H1 (cell line): ENCODE data around the gene TPP1. TPM values are rescaled to one million over a fixed set of nuclear protein-coding genes. Genes with fewer than 3 reads are reported as not detected.

Source experiments
- CTCF ChIP-seq, 3 experiments: IDR thresholded peaks; 1 replicate in 2 of 3; 2 replicates in 1 of 3; pipeline versions ENCODE4 v1.5.1 to v1.6.1; 2011; ENCODE audit warnings: low read length in 3 of 3, mild to moderate bottlenecking in 3 of 3, inconsistent platforms in 2 of 3, low read depth in 1 of 3, moderate library complexity in 1 of 3; ENCODE audit not compliant: insufficient read depth in 1 of 3; ENCODE audit errors: control extremely low read depth in 1 of 3
- E2F6 ChIP-seq: IDR thresholded peaks from 2 replicates; pipeline ENCODE4 v1.6.1; 2012; ENCODE audit warnings: inconsistent platforms
- JUN ChIP-seq: IDR thresholded peaks from 2 replicates; pipeline ENCODE4 v1.6.1; 2011; ENCODE audit warnings: low read depth, mild to moderate bottlenecking, improper control_type of control experiment, low read length
- JUND ChIP-seq: IDR thresholded peaks from 2 replicates; pipeline ENCODE4 v1.6.1; 2011; ENCODE audit warnings: mild to moderate bottlenecking, improper control_type of control experiment, low read length
- TAF7 ChIP-seq: optimal IDR thresholded peaks from 2 replicates; pipeline ENCODE3; 2011; ENCODE audit warnings: low read depth, mild to moderate bottlenecking, inconsistent platforms, low read length, moderate library complexity, borderline replicate concordance
- TEAD4 ChIP-seq: IDR thresholded peaks from 2 replicates; pipeline ENCODE4 v1.6.1; 2012; ENCODE audit warnings: low read depth, low read length, inconsistent platforms, mixed read lengths
- polyA plus RNA-seq, 7 experiments: library from polyadenylated mRNA; depleted of rRNA in 3 of 7; stranded (reverse) in 5 of 7; unstranded in 2 of 7; fragments of >200 nt in 5 of 7; fragments of 200-250 nt in 2 of 7; gene quantifications; 1 replicate in 5 of 7; 2 replicates in 1 of 7; 4 replicates in 1 of 7; pipeline versions ENCODE4 v1.2.1 to v1.2.3, GENCODE V29; 2011 to 2013; ENCODE audit warnings: missing spikeins in 2 of 7, mixed read lengths in 2 of 7
- total RNA-seq: library from RNA; stranded (reverse); fragmentation: NEBNext Ultra II Directional; extraction: Animal tissue kit (Norgen Biotek cat#: 25700); gene quantifications from 2 replicates; pipeline ENCODE4 v1.2.1, GENCODE V29; 2021

TPP1 gene
- total and polyA plus RNA-seq, 2 of the 8 experiments (the other 6 are each of a cell fraction or from before 2014, with no cell fraction given): 36.1 to 77.5 TPM

GRCh38 chr11:6631361-6631890, 12.2 kb upstream of the TPP1 start (continued):
- TF ChIP-seq CTCF (IDR thresholded peaks at IDR 0.05; ENCODE audit: control extremely low read depth in 1 of 3, insufficient read depth in 1 of 3, low read depth in 1 of 3, low read length in 3 of 3): no peak
- no peak for TF ChIP-seq TAF7
- no peak for TF ChIP-seq JUND
- no peak for TF ChIP-seq JUN
- no peak for TF ChIP-seq E2F6
- no peak for TF ChIP-seq TEAD4
